Measurements from ENCODE around the gene PHF11.

- TF ChIP-seq EGR1 (IDR thresholded peaks at IDR 0.05) (no peak), CEBPB (IDR thresholded peaks at IDR 0.05) (no peak), MAX (IDR thresholded peaks at IDR 0.05) (no peak), TAF1 (IDR thresholded peaks at IDR 0.05; ENCODE audit: low read depth) (no peak), CREB1 (IDR thresholded peaks at IDR 0.05; ENCODE audit: low read depth) (no peak)
These were observed 49.9 kb downstream of the PHF11 start for GRCh38 chr13:49545661-49546060.
